Measurements from ENCODE around the gene METTL2A.
"Not testable (repeated sequence)": the region's sequence is repeated elsewhere in the genome, so short reads cannot be mapped to it uniquely, and the experiment has no call there.

The METTL2A gene

GRCh38 chr17:62423647-62424461 is at the start of gene METTL2A:
Gene METTL2A, plus strand, starts transcription at chr17:62423897. Its CDS starts 6 bp downstream, at chr17:62423903.
- DNase-seq, result peak; percentile 35 to 73

GRCh38 chr17:62380253-62380652 is 43.4 kb upstream of the METTL2A start, which contains the start of gene EFCAB3:
Gene EFCAB3, plus strand, starts transcription at chr17:62380553. Its CDS starts 2,427 bp downstream, at chr17:62382980.
- DNase-seq, result no peak

GRCh38 chr17:62381561-62381960 is 42.1 kb upstream of the METTL2A start:
- DNase-seq, result no peak

GRCh38 chr17:62388856-62389255 is 34.8 kb upstream of the METTL2A start:
- no peak for DNase-seq

- DNase-seq, result no peak
Measured at GRCh38 chr17:62392908-62393307, 30.8 kb upstream of the METTL2A start.

GRCh38 chr17:62398891-62399290 is 24.8 kb upstream of the METTL2A start:
- DNase-seq, result no peak

GRCh38 chr17:62405451-62405850 is 18.2 kb upstream of the METTL2A start:
- no peak for DNase-seq

GRCh38 chr17:62413090-62413489 is 10.6 kb upstream of the METTL2A start:
- not testable (repeated sequence) for DNase-seq

GRCh38 chr17:62426214-62426613 is 2.5 kb downstream of the METTL2A start:
- not testable (repeated sequence) for DNase-seq

- DNase-seq, result not testable (repeated sequence)
Measured at GRCh38 chr17:62435251-62435650, 11.6 kb downstream of the METTL2A start.

- DNase-seq, result not testable (repeated sequence)
Measured at GRCh38 chr17:62441181-62441580, 17.5 kb downstream of the METTL2A start.

- DNase-seq, result no peak
Measured at GRCh38 chr17:62444063-62444462, 20.4 kb downstream of the METTL2A start.

GRCh38 chr17:62445791-62446190 is 22.1 kb downstream of the METTL2A start:
- DNase-seq, result not testable (repeated sequence)

GRCh38 chr17:62452195-62452594 is 28.5 kb downstream of the METTL2A start:
- not testable (repeated sequence) for DNase-seq

- not testable (repeated sequence) for DNase-seq
Measured at GRCh38 chr17:62453041-62453440, 29.3 kb downstream of the METTL2A start.

- DNase-seq, result not testable (repeated sequence)
Measured at GRCh38 chr17:62453656-62454055, 30.0 kb downstream of the METTL2A start.

GRCh38 chr17:62454111-62454510 is 30.4 kb downstream of the METTL2A start:
- not testable (repeated sequence) for DNase-seq

GRCh38 chr17:62456016-62456415 is 32.3 kb downstream of the METTL2A start:
- no peak for DNase-seq

- not testable (repeated sequence) for DNase-seq
Measured at GRCh38 chr17:62458483-62458882, 34.8 kb downstream of the METTL2A start.

GRCh38 chr17:62464422-62464821 is 40.7 kb downstream of the METTL2A start:
- not testable (repeated sequence) for DNase-seq

- not testable (repeated sequence) for DNase-seq
Measured at GRCh38 chr17:62465271-62465670, 41.6 kb downstream of the METTL2A start.

GRCh38 chr17:62470666-62471379 is 47.1 kb downstream of the METTL2A start:
- peak; percentile 31 to 80 for DNase-seq

GRCh38 chr17:62471380-62471880 is 47.7 kb downstream of the METTL2A start:
- not testable (repeated sequence) for DNase-seq

Measured in bone marrow (tissue), 2 donors.